Retinal pigment epithelial cell (primary cell): ENCODE data around the gene SDCCAG8.
A peak's percentile ranks its signal among the peaks of the same experiment; 100 is the strongest.

ENCODE experiments used
- DNase-seq: peaks from one replicate; pipeline ENCODE4 v3.0.0-alpha.2; 2010; ENCODE audit warnings: low read depth
- H3K4me3 ChIP-seq: 2 replicates; pipeline ENCODE4 v1.5.1; 2011; ENCODE audit warnings: mild to moderate bottlenecking, low read length, control low read depth, moderate library complexity
- CTCF ChIP-seq: conservative IDR thresholded peaks from 2 replicates; pipeline ENCODE4 v1.5.1; 2011; ENCODE audit warnings: low read depth, low read length, control low read depth, inconsistent platforms

SDCCAG8 gene

GRCh38 chr1:243495442-243496186 lies 239.8 kb downstream of the SDCCAG8 start:
- no peak overlapping the region for H3K4me3 ChIP-seq
- no peak for TF ChIP-seq CTCF
- DNase-seq, result peak; percentile 62

- no peak for DNase-seq
- no peak for TF ChIP-seq CTCF
- no peak overlapping the region for H3K4me3 ChIP-seq
Measured at GRCh38 chr1:243496187-243496646, 240.4 kb downstream of the SDCCAG8 start.

- no peak overlapping the region for H3K4me3 ChIP-seq
- no peak for DNase-seq
- TF ChIP-seq CTCF, result no peak
Measured at GRCh38 chr1:243496806-243497205, 241.0 kb downstream of the SDCCAG8 start.

GRCh38 chr1:243497939-243498681 lies 242.3 kb downstream of the SDCCAG8 start:
- no peak overlapping the region for H3K4me3 ChIP-seq
- no peak for TF ChIP-seq CTCF

GRCh38 chr1:243499248-243499647 lies 243.4 kb downstream of the SDCCAG8 start:
- no peak overlapping the region for H3K4me3 ChIP-seq
- no peak for TF ChIP-seq CTCF
- no peak for DNase-seq

More at GRCh38 chr1:243497939-243498681, 242.3 kb downstream of the SDCCAG8 start:
- no peak for DNase-seq

- no peak overlapping the region for H3K4me3 ChIP-seq
- DNase-seq, result no peak
- TF ChIP-seq CTCF, result no peak
Measured at GRCh38 chr1:243499711-243500110, 243.9 kb downstream of the SDCCAG8 start.
